Measurements from ENCODE around the gene PIP5K1A. TPM values are rescaled to one million over a fixed set of nuclear protein-coding genes. Genes with fewer than 3 reads are reported as not detected.

PIP5K1A gene
- total RNA-seq, 1 donor: 56.4 TPM

GRCh38 chr1:151294742-151295462 lies 96.5 kb downstream of the PIP5K1A start:
- TF ChIP-seq CTCF (IDR thresholded peaks at IDR 0.05; ENCODE audit: insufficient read depth, low read length): no peak
- no peak for DNase-seq (ENCODE audit: low read depth)

More at GRCh38 chr1:151294742-151295462, 96.5 kb downstream of the PIP5K1A start:
- no peak overlapping the region for H3K4me3 ChIP-seq (ENCODE audit: low read depth, low read length)

Other genes starting within 250 kb of the PIP5K1A start
- 26.1 and 138 TPM in 2 replicates for gene CERS2, start 223.7 kb upstream of the PIP5K1A start, total RNA-seq (ENCODE audit: low replicate concordance)
- gene ANXA9, start 216.3 kb upstream of the PIP5K1A start, total RNA-seq (ENCODE audit: low replicate concordance): 0.09 and 0.49 TPM in 2 replicates
- 10.9 and 16.4 TPM in 2 replicates for gene MINDY1, start 191.7 kb upstream of the PIP5K1A start, total RNA-seq (ENCODE audit: low replicate concordance)
- 3.4 and 10.8 TPM in 2 replicates for gene PRUNE1, start 190.1 kb upstream of the PIP5K1A start, total RNA-seq (ENCODE audit: low replicate concordance)
- 0.18 and 0.33 TPM in 2 replicates for gene BNIPL, start 162.0 kb upstream of the PIP5K1A start, total RNA-seq (ENCODE audit: low replicate concordance)
- 0.82 and 3.3 TPM in 2 replicates for gene C1orf56, start 150.8 kb upstream of the PIP5K1A start, total RNA-seq (ENCODE audit: low replicate concordance)
- gene CDC42SE1, start 138.9 kb upstream of the PIP5K1A start, total RNA-seq (ENCODE audit: low replicate concordance): 33.8 and 42.3 TPM in 2 replicates
- 2.0 and 6.1 TPM in 2 replicates for gene MLLT11, start 138.2 kb upstream of the PIP5K1A start, total RNA-seq (ENCODE audit: low replicate concordance)
- gene GABPB2, start 127.8 kb upstream of the PIP5K1A start, total RNA-seq (ENCODE audit: low replicate concordance): 5.2 and 14.6 TPM in 2 replicates
- 1.6 and 2.9 TPM in 2 replicates for gene SEMA6C, start 51.9 kb upstream of the PIP5K1A start, total RNA-seq (ENCODE audit: low replicate concordance)
- not detected in 2 replicates for gene TNFAIP8L2, start 41.9 kb upstream of the PIP5K1A start, total RNA-seq (ENCODE audit: low replicate concordance)
- 7.5 and 12.5 TPM in 2 replicates for gene LYSMD1, start 32.6 kb upstream of the PIP5K1A start, total RNA-seq (ENCODE audit: low replicate concordance)
- gene SCNM1, start 32.4 kb upstream of the PIP5K1A start, total RNA-seq (ENCODE audit: low replicate concordance): 38.0 and 48.4 TPM in 2 replicates
- gene TMOD4, start 22.6 kb upstream of the PIP5K1A start, total RNA-seq (ENCODE audit: low replicate concordance): 0.54 TPM in 1 of 2 replicates, not detected in the other
- 9.2 and 42.8 TPM in 2 replicates for gene VPS72, start 8.4 kb upstream of the PIP5K1A start, total RNA-seq (ENCODE audit: low replicate concordance)
- gene PSMD4, start 56.2 kb downstream of the PIP5K1A start, total RNA-seq (ENCODE audit: low replicate concordance): 111 and 139 TPM in 2 replicates
- gene ZNF687, start 83.7 kb downstream of the PIP5K1A start, total RNA-seq (ENCODE audit: low replicate concordance): 7.0 and 14.2 TPM in 2 replicates
- gene PI4KB, start 128.9 kb downstream of the PIP5K1A start, total RNA-seq (ENCODE audit: low replicate concordance): 38.8 and 41.0 TPM in 2 replicates
- gene RFX5, start 148.7 kb downstream of the PIP5K1A start, total RNA-seq (ENCODE audit: low replicate concordance): 27.1 and 32.8 TPM in 2 replicates
- 26.8 and 70.5 TPM in 2 replicates for gene SELENBP1, start 174.2 kb downstream of the PIP5K1A start, total RNA-seq (ENCODE audit: low replicate concordance)
- gene PSMB4, start 201.0 kb downstream of the PIP5K1A start, total RNA-seq (ENCODE audit: low replicate concordance): 281 and 892 TPM in 2 replicates